NCI-H748 (cell line): Measurements from ENCODE around the gene EPC2.
"Not testable (repeated sequence)": the region's sequence is repeated elsewhere in the genome, so short reads cannot be mapped to it uniquely, and the experiment has no call there.

ENCODE experiments used
- DNase-seq: peaks from one replicate; lab custom pipeline; 2025; ENCODE audit not compliant: unreplicated experiment; lab: John Stamatoyannopoulos, UW

Gene EPC2

DNA sequence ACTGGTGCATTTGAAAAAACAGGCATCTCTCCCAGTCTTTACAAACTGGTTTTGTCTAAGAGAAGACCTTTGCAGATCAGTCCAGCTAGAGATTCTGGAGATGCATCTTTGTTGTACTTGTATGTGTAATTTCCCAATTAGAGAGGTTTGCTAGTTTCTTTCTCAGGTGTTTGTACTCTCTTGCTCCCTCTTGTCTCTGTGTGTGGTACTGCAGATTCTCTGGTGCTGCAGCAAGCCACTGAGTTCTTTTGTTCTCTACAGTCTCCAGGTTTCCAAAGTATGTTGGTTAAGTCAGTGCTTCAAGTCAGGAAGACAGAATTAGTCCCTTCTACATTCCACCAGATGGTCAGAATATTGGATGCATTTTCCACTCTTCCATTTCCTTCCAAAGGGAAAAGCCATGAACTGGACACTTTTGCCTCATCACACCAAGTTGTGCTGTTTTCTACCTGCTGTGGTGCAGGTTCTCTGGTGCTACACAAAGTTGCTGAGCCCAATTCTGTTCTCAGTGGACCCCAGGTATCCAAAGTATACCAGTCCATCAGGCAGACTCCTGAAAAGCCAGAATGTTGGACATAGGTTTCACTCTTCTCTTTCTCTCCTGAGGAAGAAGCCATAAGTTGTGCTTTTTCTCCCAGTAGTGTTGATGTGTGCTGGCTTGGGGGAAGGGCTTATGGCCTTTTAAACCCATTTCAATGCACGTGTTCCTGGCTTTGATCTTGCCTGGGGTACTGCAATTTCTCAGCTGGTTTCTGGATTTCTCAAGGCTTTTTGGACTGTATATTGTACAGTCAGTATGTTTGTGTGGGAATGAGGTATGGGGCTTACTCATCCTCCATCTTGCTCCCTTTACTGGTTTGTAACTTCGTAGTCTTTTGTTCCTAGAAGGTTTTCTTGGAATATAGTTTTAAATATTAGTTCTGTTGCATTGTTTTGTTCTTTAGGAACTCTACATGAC, 29.8 kb downstream of the EPC2 start:
- peak; percentile 54 for DNase-seq

GRCh38 chr2:148675708-148676107, 31.2 kb downstream of the EPC2 start:
- no peak for DNase-seq

- not testable (repeated sequence) for DNase-seq
These were observed 34.0 kb downstream of the EPC2 start for GRCh38 chr2:148678302-148679179.

GRCh38 chr2:148680462-148680861, 35.9 kb downstream of the EPC2 start:
- DNase-seq = no peak

DNA sequence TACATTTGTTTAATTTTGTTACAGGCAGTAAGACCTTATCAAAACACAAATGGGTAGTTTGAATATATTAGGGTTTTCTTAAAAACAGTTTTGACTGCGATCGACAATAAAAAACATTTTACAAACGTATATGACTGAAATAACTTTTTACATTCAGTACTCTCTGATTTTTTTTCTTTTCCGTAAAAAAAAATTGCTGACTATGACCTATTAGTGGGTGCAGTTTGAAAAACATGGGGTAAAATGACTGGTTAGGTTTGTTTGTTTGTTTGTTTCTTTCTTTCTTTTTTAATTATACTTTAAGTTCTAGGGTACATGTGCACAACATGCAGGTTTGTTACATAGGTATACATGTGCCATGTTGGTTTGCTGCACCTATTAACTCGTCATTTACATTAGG, 36.9 kb downstream of the EPC2 start:
- no peak for DNase-seq

GRCh38 chr2:148681862-148682261, 37.3 kb downstream of the EPC2 start:
- DNase-seq = not testable (repeated sequence)

- DNase-seq = no peak
These were observed 40.0 kb downstream of the EPC2 start for GRCh38 chr2:148684507-148684906.

GRCh38 chr2:148687543-148687942, 43.0 kb downstream of the EPC2 start:
- no peak for DNase-seq

GRCh38 chr2:148688011-148688410, 43.5 kb downstream of the EPC2 start:
- not testable (repeated sequence) for DNase-seq

DNA sequence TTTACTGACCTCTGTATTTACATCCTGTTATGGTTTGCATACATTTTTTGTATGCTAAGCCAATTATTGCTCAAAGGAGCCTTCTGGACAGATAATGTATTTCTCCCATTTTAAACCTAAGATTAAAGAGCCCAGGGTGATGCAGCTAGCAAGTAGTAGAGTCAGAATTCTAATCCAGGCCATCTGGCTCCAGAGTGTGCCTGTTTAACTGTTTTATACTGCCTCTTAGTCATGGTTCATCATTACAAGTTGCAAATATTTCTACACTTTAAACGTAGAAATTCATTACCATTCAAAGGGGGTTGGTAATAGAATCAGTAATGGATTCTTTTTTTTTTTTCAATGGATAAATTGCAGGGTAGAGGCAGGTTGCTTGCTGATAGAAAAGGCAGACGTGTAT, 52.4 kb downstream of the EPC2 start:
- no peak for DNase-seq

GRCh38 chr2:148699830-148700229, 55.3 kb downstream of the EPC2 start:
- no peak for DNase-seq

DNA sequence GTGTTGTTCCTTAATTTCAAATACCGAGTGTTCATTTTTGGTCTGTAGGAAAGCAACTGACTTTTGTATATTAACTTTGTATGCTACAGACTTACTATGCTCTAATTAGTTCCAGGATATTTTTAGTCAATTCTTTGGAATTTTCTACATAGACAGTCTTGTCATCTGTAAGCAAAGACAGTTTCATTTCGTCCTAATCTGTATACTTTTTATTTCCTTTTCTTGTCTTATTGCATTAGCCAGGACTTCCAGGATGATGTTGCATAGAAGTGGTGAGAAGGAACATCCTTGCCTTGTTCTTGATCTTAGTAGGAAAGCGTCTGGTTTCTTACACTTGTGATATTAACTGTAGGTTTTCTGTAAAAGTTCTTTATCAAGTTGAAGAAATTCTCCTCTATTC, 56.5 kb downstream of the EPC2 start:
- DNase-seq = no peak

- DNase-seq = no peak
These were observed 57.3 kb downstream of the EPC2 start for GRCh38 chr2:148701877-148702276.

GRCh38 chr2:148702475-148702874, 57.9 kb downstream of the EPC2 start:
- DNase-seq = no peak

GRCh38 chr2:148704247-148704646, 59.7 kb downstream of the EPC2 start:
- peak; percentile 54 for DNase-seq

- no peak for DNase-seq
These were observed 71.9 kb downstream of the EPC2 start for GRCh38 chr2:148716378-148716920.

DNA sequence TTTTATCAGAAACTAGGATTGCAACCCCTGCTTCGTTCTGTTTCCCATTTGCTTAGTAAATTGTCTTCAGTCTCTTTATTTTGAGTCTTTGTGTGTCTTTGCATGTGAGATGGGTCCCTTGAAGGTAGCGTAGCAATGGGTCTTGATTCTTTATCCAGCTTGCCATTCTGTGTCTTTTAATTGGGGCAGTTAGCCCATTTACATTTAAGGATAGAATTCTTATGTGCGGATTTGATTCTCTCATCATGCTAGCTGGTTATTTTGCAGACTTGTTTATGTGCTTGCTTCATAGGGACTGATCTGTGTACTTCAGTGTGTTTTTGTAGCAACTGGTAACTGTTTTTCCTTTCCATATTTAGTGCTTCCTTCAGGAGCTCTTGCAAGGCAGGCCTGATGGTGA, 73.5 kb downstream of the EPC2 start:
- DNase-seq = no peak

- no peak for DNase-seq
These were observed 74.7 kb downstream of the EPC2 start for GRCh38 chr2:148719195-148719749.

GRCh38 chr2:148719941-148720436, 75.4 kb downstream of the EPC2 start:
- no peak for DNase-seq

DNA sequence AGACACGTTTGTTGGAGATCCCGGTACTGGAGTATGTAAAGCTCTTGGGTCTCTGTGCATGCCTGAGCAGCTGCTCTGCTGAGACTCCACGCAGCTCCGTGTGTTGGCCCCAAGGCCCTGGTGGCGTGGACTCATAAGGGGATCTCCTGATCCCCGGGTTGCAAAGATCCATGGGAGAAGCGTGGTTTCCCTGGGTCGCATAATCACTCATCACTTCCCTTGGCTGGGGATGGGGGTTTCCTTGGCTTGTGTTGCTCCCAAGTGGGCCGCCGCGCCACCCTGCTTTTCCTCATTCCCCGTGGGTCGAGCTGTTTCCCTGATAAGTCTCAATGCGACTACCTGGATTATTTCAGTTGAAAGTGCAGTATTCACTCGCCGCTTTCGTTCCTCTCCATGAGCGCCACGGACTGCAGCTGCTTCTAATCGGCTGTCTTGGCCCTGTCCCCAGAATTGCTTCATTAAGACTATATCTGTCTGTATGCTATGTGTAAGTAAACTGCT, 76.0 kb downstream of the EPC2 start:
- peak; percentile 40 for DNase-seq

GRCh38 chr2:148721520-148721931, 77.0 kb downstream of the EPC2 start:
- DNase-seq = no peak
